SK-N-SH (cell line): ENCODE measurements around the gene MUC5B. TPM values are rescaled to one million over a fixed set of nuclear protein-coding genes. Genes with fewer than 3 reads are reported as not detected.
"Not testable (repeated sequence)": the region's sequence is repeated elsewhere in the genome, so short reads cannot be mapped to it uniquely, and the experiment has no call there.

Source experiments
- CTCF ChIA-PET: fragments of 300-600, 350-600 bp; formaldehyde crosslinking; extraction: SDS; loops from one replicate; lab custom pipeline; 2021; lab: Yijun Ruan, JAX
- POLR2A ChIA-PET: fragments of 350-600 bp; sonication (Branson Sonifier 250); formaldehyde crosslinking; extraction: SDS; loops from one replicate; lab custom pipeline; 2020; ENCODE audit warnings: antibody characterized with exemption, inconsistent platforms; lab: Yijun Ruan, JAX
- DNase-seq: peaks from one replicate; pipeline ENCODE4 v3.0.0; 2012
- H2AFZ ChIP-seq: fragments of 200-600 bp; sonication (generic); 2 replicates; pipeline ENCODE4 v1.8.1; 2016; ENCODE audit warnings: antibody characterized with exemption, mild to moderate bottlenecking, low read depth
- H3F3A ChIP-seq: fragments of 200-600 bp; sonication (generic); replicated peaks from 2 replicates; pipeline ENCODE3; 2016; ENCODE audit warnings: antibody characterized with exemption, mild to moderate bottlenecking; ENCODE audit not compliant: insufficient read depth
- H3K27ac ChIP-seq, 2 experiments: fragments of 200-500 bp in 1 of 2; fragments of 200-600 bp in 1 of 2; sonication (Bioruptor generic) in 1 of 2; sonication (generic), shearing (Covaris generic) in 1 of 2; 2 replicates each; pipeline versions ENCODE4 v1.5.1 to v1.6.1; 2014 to 2016; ENCODE audit warnings: low read depth in 2 of 2, inconsistent platforms in 1 of 2, low read length in 1 of 2, mild to moderate bottlenecking in 1 of 2, mixed read lengths in 1 of 2
- H3K27me3 ChIP-seq: fragments of 200-600 bp; sonication (generic), shearing (Covaris generic); 2 replicates; pipeline ENCODE4 v1.6.1; 2016; ENCODE audit warnings: mixed run types; ENCODE audit not compliant: insufficient read depth
- H3K36me3 ChIP-seq, 2 experiments: fragments of 200-500 bp in 1 of 2; fragments of 200-600 bp in 1 of 2; sonication (Bioruptor generic) in 1 of 2; sonication (generic) in 1 of 2; replicated peaks in 1 of 2; 2 replicates each; pipeline versions ENCODE3 to v1.5.1; 2014 to 2016; ENCODE audit warnings: low read length in 1 of 2, mild to moderate bottlenecking in 1 of 2; ENCODE audit not compliant: insufficient read depth in 2 of 2, control insufficient read depth in 1 of 2
- H3K4me1 ChIP-seq, 2 experiments: fragments of 200-500 bp in 1 of 2; fragments of 200-600 bp in 1 of 2; sonication (Bioruptor generic) in 1 of 2; sonication (generic), shearing (Covaris generic) in 1 of 2; 2 replicates each; pipeline versions ENCODE4 v1.5.1 to v1.6.1; 2014 to 2016; ENCODE audit warnings: low read depth in 1 of 2, low read length in 1 of 2, mixed run types in 1 of 2; ENCODE audit not compliant: insufficient read depth in 2 of 2, control insufficient read depth in 1 of 2
- H3K4me2 ChIP-seq: fragments of 200-600 bp; sonication (generic), shearing (Covaris generic); 2 replicates; pipeline ENCODE4 v1.6.1; 2017; ENCODE audit warnings: mixed run types
- H3K4me3 ChIP-seq, 2 experiments: fragments of 200-500 bp in 1 of 2; fragments of 200-600 bp in 1 of 2; sonication (Bioruptor generic) in 1 of 2; sonication (generic), shearing (Covaris generic) in 1 of 2; 2 replicates each; pipeline versions ENCODE4 v1.5.1 to v1.8.1; 2014 to 2016; ENCODE audit warnings: low read depth in 2 of 2, inconsistent platforms in 1 of 2, low read length in 1 of 2, mild to moderate bottlenecking in 1 of 2, mixed read lengths in 1 of 2, moderate library complexity in 1 of 2
- H3K79me2 ChIP-seq: fragments of 200-600 bp; sonication (generic); 2 replicates; pipeline ENCODE4 v1.8.1; 2017; ENCODE audit warnings: mild to moderate bottlenecking; ENCODE audit not compliant: insufficient read depth
- H3K9ac ChIP-seq: fragments of 200-600 bp; sonication (generic); 2 replicates; pipeline ENCODE4 v1.6.1; 2017; ENCODE audit warnings: mixed run types
- H3K9me2 ChIP-seq: fragments of 200-600 bp; sonication (generic); 2 replicates; pipeline ENCODE4 v1.6.1; 2017; ENCODE audit warnings: mixed run types
- H3K9me3 ChIP-seq: fragments of 200-600 bp; sonication (generic); 2 replicates; pipeline ENCODE4 v1.6.1; 2017; ENCODE audit warnings: mixed run types, mild to moderate bottlenecking, moderate library complexity
- H4K20me1 ChIP-seq: fragments of 200-600 bp; sonication (generic); 2 replicates; pipeline ENCODE4 v1.6.1; 2017; ENCODE audit warnings: mild to moderate bottlenecking, mixed run types; ENCODE audit not compliant: insufficient read depth
- CTCF ChIP-seq: fragments of 200-600 bp; sonication (generic); IDR thresholded peaks from 2 replicates; pipeline ENCODE4 v1.6.1; 2017; ENCODE audit warnings: antibody characterized with exemption, mild to moderate bottlenecking, moderate library complexity
- EP300 ChIP-seq, 2 experiments: IDR thresholded peaks; 2 replicates each; pipeline versions ENCODE4 v1.4.0 to v1.6.1; 2012; ENCODE audit warnings: borderline replicate concordance in 1 of 2, low read depth in 1 of 2, low read length in 1 of 2
- FOXJ3 ChIP-seq: sonication (generic); formaldehyde crosslinking; IDR thresholded peaks from 2 replicates; pipeline ENCODE4 v1.5.1; 2020; ENCODE audit warnings: mild to moderate bottlenecking, missing genetic modification reagents
- JUND ChIP-seq: IDR thresholded peaks from 2 replicates; pipeline ENCODE4 v1.4.0; 2012
- MXI1 ChIP-seq: IDR thresholded peaks from 2 replicates; pipeline ENCODE4 v1.6.1; 2012; ENCODE audit warnings: mild to moderate bottlenecking, low read depth, low read length, improper control_type of control experiment
- NRF1 ChIP-seq: IDR thresholded peaks from 2 replicates; pipeline ENCODE4 v1.6.1; 2012; ENCODE audit warnings: low read depth, mild to moderate bottlenecking, low read length
- RCOR1 ChIP-seq: fragments of 150-350 bp; IDR thresholded peaks from 2 replicates; pipeline ENCODE4 v1.6.1; 2017; ENCODE audit warnings: antibody characterized with exemption, low read length
- RXRA ChIP-seq: IDR thresholded peaks from 2 replicates; pipeline ENCODE4 v1.4.0; 2012; ENCODE audit warnings: low read depth, mild to moderate bottlenecking, borderline replicate concordance
- TAF1 ChIP-seq: IDR thresholded peaks from 2 replicates; pipeline ENCODE4 v1.6.1; 2012; ENCODE audit warnings: low read depth, mild to moderate bottlenecking, low read length, moderate library complexity, borderline replicate concordance
- TCF12 ChIP-seq: IDR thresholded peaks from 2 replicates; pipeline ENCODE4 v1.4.0; 2012
- TEAD4 ChIP-seq: IDR thresholded peaks from 2 replicates; pipeline ENCODE4 v1.4.0; 2012; ENCODE audit warnings: mild to moderate bottlenecking, borderline replicate concordance; ENCODE audit not compliant: insufficient read depth
- WGBS: methylation state at CpG from one replicate; pipeline ENCODE4 v1.1.6; 2017; ENCODE audit warnings: low lambda C conversion rate; 5-methylcytosine and 5-hydroxymethylcytosine counted together
- polyA plus RNA-seq, 3 experiments: library from polyadenylated mRNA; depleted of rRNA; stranded (reverse); fragments of >200 nt; gene quantifications; 2 replicates each; pipeline ENCODE4 v1.2.3, GENCODE V29; 2012
- TF ChIP-seq, protein P1 (sequence below): IDR thresholded peaks from 2 replicates; pipeline ENCODE4 v1.6.1; 2012; ENCODE audit warnings: mild to moderate bottlenecking, low read depth, low read length, moderate library complexity
- TF ChIP-seq, protein P2 (sequence below): IDR thresholded peaks from 2 replicates; pipeline ENCODE4 v1.4.0; 2012; ENCODE audit warnings: low read depth

MUC5B gene
- polyA plus RNA-seq, 1 of the 3 experiments (the other 2 are of a cell fraction), result not detected

DNA sequence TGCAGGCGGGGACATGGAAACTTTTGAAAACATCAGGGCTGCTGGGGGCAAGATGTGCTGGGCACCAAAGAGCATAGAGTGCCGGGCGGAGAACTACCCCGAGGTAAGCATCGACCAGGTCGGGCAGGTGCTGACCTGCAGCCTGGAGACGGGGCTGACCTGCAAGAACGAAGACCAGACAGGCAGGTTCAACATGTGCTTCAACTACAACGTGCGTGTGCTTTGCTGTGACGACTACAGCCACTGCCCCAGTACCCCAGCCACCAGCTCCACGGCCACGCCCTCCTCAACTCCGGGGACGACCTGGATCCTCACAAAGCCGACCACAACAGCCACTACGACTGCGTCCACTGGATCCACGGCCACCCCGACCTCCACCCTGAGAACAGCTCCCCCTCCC, 19.4 kb downstream of the MUC5B start:
- H3K27me3 ChIP-seq, result no peaks in the 10 kb centered on the region
- H2AFZ ChIP-seq, result no peak overlapping the region
- H3K79me2 ChIP-seq, result no peaks in the 10 kb centered on the region
- no peaks in the 10 kb centered on the region for H3K9me2 ChIP-seq
- H3K4me1 ChIP-seq, result no peaks in the 10 kb centered on the region
- no peak overlapping the region for H3K27ac ChIP-seq
- DNase-seq, result no peak
- POLR2A ChIA-PET, result no interaction called here
- no peaks in the 10 kb centered on the region for H3F3A ChIP-seq
- no peak overlapping the region for H3K4me2 ChIP-seq
- H3K36me3 ChIP-seq, result no peaks in the 10 kb centered on the region
- CTCF ChIA-PET, result no interaction called here
- no peak overlapping the region for H3K4me3 ChIP-seq
- no peaks in the 10 kb centered on the region for H4K20me1 ChIP-seq
- no peaks in the 10 kb centered on the region for H3K9me3 ChIP-seq
- 65% methylated on average over 9 of the region's 20 CpGs for WGBS
- no peak overlapping the region for H3K9ac ChIP-seq
- no peak for TF ChIP-seq RCOR1
- TF ChIP-seq, protein P1, sequence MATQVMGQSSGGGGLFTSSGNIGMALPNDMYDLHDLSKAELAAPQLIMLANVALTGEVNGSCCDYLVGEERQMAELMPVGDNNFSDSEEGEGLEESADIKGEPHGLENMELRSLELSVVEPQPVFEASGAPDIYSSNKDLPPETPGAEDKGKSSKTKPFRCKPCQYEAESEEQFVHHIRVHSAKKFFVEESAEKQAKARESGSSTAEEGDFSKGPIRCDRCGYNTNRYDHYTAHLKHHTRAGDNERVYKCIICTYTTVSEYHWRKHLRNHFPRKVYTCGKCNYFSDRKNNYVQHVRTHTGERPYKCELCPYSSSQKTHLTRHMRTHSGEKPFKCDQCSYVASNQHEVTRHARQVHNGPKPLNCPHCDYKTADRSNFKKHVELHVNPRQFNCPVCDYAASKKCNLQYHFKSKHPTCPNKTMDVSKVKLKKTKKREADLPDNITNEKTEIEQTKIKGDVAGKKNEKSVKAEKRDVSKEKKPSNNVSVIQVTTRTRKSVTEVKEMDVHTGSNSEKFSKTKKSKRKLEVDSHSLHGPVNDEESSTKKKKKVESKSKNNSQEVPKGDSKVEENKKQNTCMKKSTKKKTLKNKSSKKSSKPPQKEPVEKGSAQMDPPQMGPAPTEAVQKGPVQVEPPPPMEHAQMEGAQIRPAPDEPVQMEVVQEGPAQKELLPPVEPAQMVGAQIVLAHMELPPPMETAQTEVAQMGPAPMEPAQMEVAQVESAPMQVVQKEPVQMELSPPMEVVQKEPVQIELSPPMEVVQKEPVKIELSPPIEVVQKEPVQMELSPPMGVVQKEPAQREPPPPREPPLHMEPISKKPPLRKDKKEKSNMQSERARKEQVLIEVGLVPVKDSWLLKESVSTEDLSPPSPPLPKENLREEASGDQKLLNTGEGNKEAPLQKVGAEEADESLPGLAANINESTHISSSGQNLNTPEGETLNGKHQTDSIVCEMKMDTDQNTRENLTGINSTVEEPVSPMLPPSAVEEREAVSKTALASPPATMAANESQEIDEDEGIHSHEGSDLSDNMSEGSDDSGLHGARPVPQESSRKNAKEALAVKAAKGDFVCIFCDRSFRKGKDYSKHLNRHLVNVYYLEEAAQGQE, result no peak
- TF ChIP-seq MXI1, result no peak
- TF ChIP-seq EP300 (IDR thresholded peaks at IDR 0.05; ENCODE audit: borderline replicate concordance in 1 of 2, low read depth in 1 of 2, low read length in 1 of 2), result no peak
- TF ChIP-seq TCF12, result no peak
- no peak for TF ChIP-seq TEAD4
- no peak for TF ChIP-seq TAF1
- TF ChIP-seq RXRA, result no peak
- no peak for TF ChIP-seq NRF1
- TF ChIP-seq, protein P2, sequence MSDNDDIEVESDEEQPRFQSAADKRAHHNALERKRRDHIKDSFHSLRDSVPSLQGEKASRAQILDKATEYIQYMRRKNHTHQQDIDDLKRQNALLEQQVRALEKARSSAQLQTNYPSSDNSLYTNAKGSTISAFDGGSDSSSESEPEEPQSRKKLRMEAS, result no peak
- no peak for TF ChIP-seq CTCF
- no peak for TF ChIP-seq JUND
- TF ChIP-seq FOXJ3, result no peak

- 60% methylated on average over 7 of the region's 11 CpGs for WGBS
- H3K27ac ChIP-seq, H2AFZ ChIP-seq, H3K36me3 ChIP-seq, H3K4me2 ChIP-seq, H3K27me3 ChIP-seq, CTCF ChIA-PET, H3K79me2 ChIP-seq, H4K20me1 ChIP-seq, H3K9ac ChIP-seq, H3K4me1 ChIP-seq, H3K9me2 ChIP-seq, H3F3A ChIP-seq, H3K4me3 ChIP-seq, POLR2A ChIA-PET, H3K9me3 ChIP-seq, DNase-seq: not testable (repeated sequence)
Observed at GRCh38 chr11:1242751-1243150, 19.9 kb downstream of the MUC5B start.

DNA sequence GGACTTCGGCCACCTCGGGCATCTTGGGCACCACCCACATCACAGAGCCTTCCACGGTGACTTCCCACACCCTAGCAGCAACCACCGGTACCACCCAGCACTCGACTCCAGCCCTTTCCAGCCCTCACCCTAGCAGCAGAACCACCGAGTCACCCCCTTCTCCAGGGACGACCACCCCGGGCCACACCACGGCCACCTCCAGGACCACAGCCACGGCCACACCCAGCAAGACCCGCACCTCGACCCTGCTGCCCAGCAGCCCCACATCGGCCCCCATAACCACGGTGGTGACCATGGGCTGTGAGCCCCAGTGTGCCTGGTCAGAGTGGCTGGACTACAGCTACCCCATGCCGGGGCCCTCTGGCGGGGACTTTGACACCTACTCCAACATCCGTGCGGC, 20.7 kb downstream of the MUC5B start:
- WGBS, result 68% methylated on average over 14 of the region's 18 CpGs
- H3F3A ChIP-seq, H3K4me3 ChIP-seq, H3K9me2 ChIP-seq, CTCF ChIA-PET, H4K20me1 ChIP-seq, H3K9me3 ChIP-seq, POLR2A ChIA-PET, H3K4me2 ChIP-seq, H3K9ac ChIP-seq, H3K27me3 ChIP-seq, DNase-seq, H3K27ac ChIP-seq, H2AFZ ChIP-seq, H3K79me2 ChIP-seq, H3K36me3 ChIP-seq, H3K4me1 ChIP-seq: not testable (repeated sequence)

DNA sequence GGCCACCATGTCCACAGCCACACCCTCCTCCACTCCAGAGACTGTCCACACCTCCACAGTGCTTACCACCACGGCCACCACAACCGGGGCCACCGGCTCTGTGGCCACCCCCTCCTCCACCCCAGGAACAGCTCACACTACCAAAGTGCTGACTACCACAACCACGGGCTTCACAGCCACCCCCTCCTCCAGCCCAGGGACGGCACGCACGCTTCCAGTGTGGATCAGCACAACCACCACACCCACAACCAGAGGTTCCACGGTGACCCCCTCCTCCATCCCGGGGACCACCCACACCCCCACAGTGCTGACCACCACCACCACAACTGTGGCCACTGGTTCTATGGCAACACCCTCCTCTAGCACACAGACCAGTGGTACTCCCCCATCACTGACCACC, 21.7 kb downstream of the MUC5B start:
- H3K79me2 ChIP-seq, H3K27me3 ChIP-seq, H3K36me3 ChIP-seq, H4K20me1 ChIP-seq, DNase-seq, H3F3A ChIP-seq, H3K9ac ChIP-seq, H3K9me2 ChIP-seq, CTCF ChIA-PET, H3K4me2 ChIP-seq, H2AFZ ChIP-seq, POLR2A ChIA-PET, H3K4me3 ChIP-seq, H3K9me3 ChIP-seq, H3K27ac ChIP-seq, H3K4me1 ChIP-seq: not testable (repeated sequence)
- 83% methylated on average over 4 of the region's 9 CpGs for WGBS
